Tibial nerve (tissue), 4 donors: Measurements from ENCODE around the gene ZDHHC11. TPM values are rescaled to one million over a fixed set of nuclear protein-coding genes. Genes with fewer than 3 reads are reported as not detected.
A peak's percentile ranks its signal among the peaks of the same experiment; 100 is the strongest.
"Not testable (repeated sequence)": the region's sequence is repeated elsewhere in the genome, so short reads cannot be mapped to it uniquely, and the experiment has no call there.

ENCODE experiments used
- DNase-seq, 2 donors: peaks; one replicate each; pipeline ENCODE4 v3.0.0-alpha.2; 2019; ENCODE audit warnings: low spot score in 2 of 2
- H3K27ac ChIP-seq, 4 donors: fragments of 200-600 bp; sonication (generic) in 3 of 4; one replicate each; pipeline ENCODE4 v1.5.1; 2017 to 2019; ENCODE audit warnings: mild to moderate bottlenecking in 1 of 4
- H3K27me3 ChIP-seq, 2 donors: fragments of 200-600 bp; sonication (generic) in 1 of 2; one replicate each; pipeline versions ENCODE4 v1.5.1 to v1.6.0; 2017 to 2019
- H3K36me3 ChIP-seq, 3 donors: fragments of 200-600 bp; sonication (generic); one replicate each; pipeline ENCODE4 v1.5.1; 2018 to 2019
- H3K4me1 ChIP-seq, 4 donors: fragments of 200-600 bp; sonication (generic) in 3 of 4; one replicate each; pipeline ENCODE4 v1.5.1; 2017 to 2019
- H3K4me3 ChIP-seq, 4 donors: fragments of 200-600 bp; sonication (generic) in 3 of 4; one replicate each; pipeline ENCODE4 v1.5.1; 2017 to 2019; ENCODE audit warnings: mild to moderate bottlenecking in 1 of 4, moderate library complexity in 1 of 4
- H3K9me3 ChIP-seq, 4 donors: fragments of 200-600 bp; sonication (generic) in 3 of 4; one replicate each; pipeline ENCODE4 v1.5.1; 2017 to 2019
- CTCF ChIP-seq, 5 experiments: fragments of 200-600 bp in 3 of 5; fragments of 450-650 bp in 2 of 5; sonication (generic) in 3 of 5; IDR thresholded peaks; one replicate each; pipeline ENCODE4 v1.5.1; 2016 to 2019; ENCODE audit warnings: antibody characterized with exemption in 5 of 5, mild to moderate bottlenecking in 3 of 5, moderate library complexity in 2 of 5
- EP300 ChIP-seq, 2 donors: sonication (generic); formaldehyde crosslinking; IDR thresholded peaks; one replicate each; pipeline ENCODE4 v1.6.1; 2017; ENCODE audit warnings: antibody characterized with exemption in 2 of 2, mild to moderate bottlenecking in 1 of 2
- POLR2A ChIP-seq, 2 donors: fragments of 450-650 bp; IDR thresholded peaks; one replicate each; pipeline ENCODE4 v1.6.1; 2017; ENCODE audit warnings: antibody characterized with exemption in 2 of 2, mild to moderate bottlenecking in 2 of 2, moderate library complexity in 2 of 2
- WGBS, 2 donors: methylation state at CpG; one replicate each; pipeline ENCODE4 v1.1.5; 2018; 5-methylcytosine and 5-hydroxymethylcytosine counted together
- total RNA-seq, 4 donors: library from RNA; depleted of rRNA; stranded (reverse); fragments of >200 nt; gene quantifications; one replicate each; pipeline ENCODE4 v1.1.0, GENCODE V29; 2016

ZDHHC11 gene
- total RNA-seq, 4 donors from 2014 or later, result 1.1 to 6.9 (median 2.3) TPM

DNA sequence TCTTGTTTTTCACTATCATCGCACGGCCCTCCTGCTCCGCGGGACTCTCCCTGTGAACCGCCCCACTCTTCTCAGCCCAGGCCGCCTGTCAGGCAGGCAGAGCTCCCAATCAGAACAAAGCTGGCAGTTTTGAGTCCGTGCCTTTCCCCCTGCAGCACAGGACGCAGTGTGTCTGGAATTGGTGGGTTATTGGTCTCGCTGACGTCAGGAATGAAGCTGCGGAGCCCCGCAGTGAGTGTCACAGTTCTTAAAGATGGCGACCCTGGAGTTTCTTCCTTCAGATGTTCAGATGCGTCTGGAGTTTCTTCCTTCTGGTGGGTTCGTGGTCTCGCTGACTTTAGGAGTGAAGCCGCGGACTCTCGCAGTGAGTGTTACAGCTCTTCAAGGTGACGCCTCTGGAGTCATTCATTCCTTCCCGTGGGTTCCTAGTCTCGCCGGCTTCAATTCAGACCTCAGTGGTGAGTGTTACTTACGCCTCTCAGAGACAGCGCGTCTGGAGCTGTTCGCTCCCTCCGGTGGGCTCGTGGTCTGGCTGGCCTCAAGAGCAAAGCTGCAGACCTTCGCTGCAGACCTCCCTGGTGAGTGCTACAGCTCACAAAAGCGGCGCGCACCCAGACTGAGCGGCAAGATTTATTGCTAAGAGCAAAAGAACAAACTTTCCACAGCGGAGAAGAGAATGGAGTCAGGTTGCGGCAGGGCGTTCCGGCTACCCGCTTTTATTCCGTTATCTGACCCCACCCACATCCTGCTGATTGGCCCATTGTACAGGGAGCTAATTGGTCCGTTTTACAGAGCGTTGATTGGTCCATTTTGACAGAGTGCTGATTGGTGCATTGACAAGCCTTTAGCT is 73.7 kb downstream of the ZDHHC11 start:
- no peak for TF ChIP-seq POLR2A (IDR thresholded peaks at IDR 0.05)
- no peak for TF ChIP-seq EP300 (IDR thresholded peaks at IDR 0.05)
- no peak for TF ChIP-seq CTCF (IDR thresholded peaks at IDR 0.05)
- no peaks in the 10 kb centered on the region for H3K4me1 ChIP-seq
- no peak for DNase-seq
- peak overlapping the region in 1 of 4 donors; percentile 15 for H3K4me3 ChIP-seq
- H3K27ac ChIP-seq, result no peak overlapping the region
- no peaks in the 10 kb centered on the region for H3K9me3 ChIP-seq
- WGBS, 2 donors, result 77 to 80% methylated on average over 42 of the region's 42 CpGs
- H3K36me3 ChIP-seq, result no peaks in the 10 kb centered on the region
- H3K27me3 ChIP-seq, result no peaks in the 10 kb centered on the region

- H3K36me3 ChIP-seq, result no peaks in the 10 kb centered on the region
- DNase-seq, result no peak
- no peaks in the 10 kb centered on the region for H3K27me3 ChIP-seq
- H3K4me3 ChIP-seq, result peak overlapping the region in 1 of 4 donors; percentile 15
- 79 to 81% methylated on average over 20 of the region's 20 CpGs for WGBS, 2 donors
- TF ChIP-seq EP300 (IDR thresholded peaks at IDR 0.05) (no peak), POLR2A (IDR thresholded peaks at IDR 0.05) (no peak), CTCF (IDR thresholded peaks at IDR 0.05) (no peak)
- H3K4me1 ChIP-seq, result no peaks in the 10 kb centered on the region
- H3K9me3 ChIP-seq, result no peaks in the 10 kb centered on the region
- H3K27ac ChIP-seq, result no peak overlapping the region
These were observed 74.6 kb downstream of the ZDHHC11 start for GRCh38 chr5:775961-776861.

GRCh38 chr5:775595-775960 is 75.2 kb downstream of the ZDHHC11 start:
- H3K36me3 ChIP-seq, H3K4me1 ChIP-seq, H3K4me3 ChIP-seq, H3K27me3 ChIP-seq, H3K9me3 ChIP-seq, DNase-seq, H3K27ac ChIP-seq: not testable (repeated sequence)
- WGBS, 2 donors, result 79 to 82% methylated on average over 8 to 9 of the region's 9 CpGs

- not testable (repeated sequence) for H3K4me3 ChIP-seq, H3K27ac ChIP-seq, H3K27me3 ChIP-seq, H3K36me3 ChIP-seq, H3K4me1 ChIP-seq, DNase-seq, H3K9me3 ChIP-seq
- 85 to 90% methylated on average over 15 to 18 of the region's 18 CpGs for WGBS, 2 donors
These were observed 75.8 kb downstream of the ZDHHC11 start for GRCh38 chr5:774854-775505.

DNA sequence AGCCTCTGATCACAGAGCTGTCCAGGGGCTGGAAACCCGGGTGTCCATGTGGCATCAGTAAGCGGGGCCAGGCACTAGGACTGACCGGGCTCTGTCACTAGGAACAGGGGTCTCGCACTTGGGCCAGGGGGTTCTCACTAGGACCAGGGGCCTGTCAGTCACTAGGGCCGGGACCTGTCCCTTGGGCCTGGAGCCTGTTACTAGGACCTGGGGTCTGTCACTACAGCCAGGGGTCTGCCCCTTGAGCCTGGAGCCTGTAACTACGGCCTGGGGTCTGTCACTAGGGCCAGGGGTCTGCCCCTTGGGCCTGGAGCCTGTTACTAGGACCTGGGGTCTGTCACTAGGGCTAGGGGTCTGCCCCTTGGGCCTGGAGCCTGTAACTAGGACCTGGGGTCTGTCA is 76.5 kb downstream of the ZDHHC11 start:
- 92% methylated on average over 2 of the region's 6 CpGs; no CpG with 5 or more reads in 1 of the 2 donors for WGBS, 2 donors
- DNase-seq, H3K9me3 ChIP-seq: not testable (repeated sequence)

DNA sequence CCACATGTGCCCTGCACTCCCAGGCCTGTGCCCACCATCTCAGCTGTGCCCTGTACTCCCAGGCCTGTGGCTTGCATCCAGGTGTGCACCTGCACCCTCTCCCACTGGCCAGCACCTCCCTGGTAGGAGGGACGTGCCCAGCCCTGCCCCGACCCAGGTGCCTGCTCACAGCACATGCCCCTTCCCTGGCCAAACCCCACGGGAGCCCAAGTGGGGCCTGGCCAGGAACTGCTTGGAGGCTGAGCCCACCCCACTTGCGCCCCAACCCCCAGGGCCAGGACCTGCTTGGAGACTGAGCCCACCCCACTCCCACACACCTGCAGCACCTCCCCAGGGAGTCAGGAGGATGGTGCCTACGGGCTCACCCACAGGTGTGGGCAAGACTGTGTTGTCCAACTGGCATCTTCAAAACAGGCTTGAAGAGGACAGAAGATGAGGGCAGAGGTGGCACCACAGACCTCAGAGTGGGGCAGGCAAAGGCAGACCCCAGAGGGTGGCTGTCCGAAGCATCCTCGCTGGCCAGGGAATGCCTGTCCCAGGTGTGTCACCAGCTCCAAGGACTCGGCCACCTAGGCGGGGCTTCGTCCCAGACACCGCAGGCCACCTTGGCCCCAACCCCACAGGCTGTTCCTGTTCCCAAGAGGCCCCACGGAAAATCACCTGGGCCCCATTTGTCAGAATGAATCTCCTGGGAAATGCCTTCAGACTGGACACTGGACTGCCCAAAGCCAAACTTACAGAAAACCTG is 77.1 kb downstream of the ZDHHC11 start:
- TF ChIP-seq EP300 (IDR thresholded peaks at IDR 0.05) (no peak), POLR2A (IDR thresholded peaks at IDR 0.05) (no peak), CTCF (IDR thresholded peaks at IDR 0.05) (no peak)
- Histone ChIP-seq H3K4me3 (no peak overlapping the region), H3K36me3 (no peaks in the 10 kb centered on the region), H3K27me3 (no peaks in the 10 kb centered on the region), H3K27ac (no peak overlapping the region), H3K4me1 (no peaks in the 10 kb centered on the region), H3K9me3 (no peaks in the 10 kb centered on the region)
- WGBS, 2 donors, result 80 to 89% methylated on average over 7 to 8 of the region's 12 CpGs
- no peak for DNase-seq

More for the DNA sequence above, 76.5 kb downstream of the ZDHHC11 start:
- H3K27ac ChIP-seq, H3K36me3 ChIP-seq, H3K27me3 ChIP-seq, H3K4me1 ChIP-seq, H3K4me3 ChIP-seq: not testable (repeated sequence)

- not testable (repeated sequence) for H3K9me3 ChIP-seq, H3K36me3 ChIP-seq, H3K4me3 ChIP-seq, H3K27me3 ChIP-seq, H3K4me1 ChIP-seq, H3K27ac ChIP-seq, DNase-seq
- WGBS, 2 donors, result 77 to 84% methylated on average over 13 of the region's 13 CpGs
These were observed 77.9 kb downstream of the ZDHHC11 start for GRCh38 chr5:772931-773330.

GRCh38 chr5:772547-772890 is 78.3 kb downstream of the ZDHHC11 start:
- not testable (repeated sequence) for H3K4me3 ChIP-seq, DNase-seq, H3K27ac ChIP-seq, H3K36me3 ChIP-seq, H3K27me3 ChIP-seq, H3K9me3 ChIP-seq, H3K4me1 ChIP-seq
- WGBS, 2 donors, result 62 to 79% methylated on average over 6 of the region's 14 CpGs
